ENCODE results near the gene KRT5.

KRT5 gene

GRCh38 chr12:52535574-52535973, 15.4 kb upstream of the KRT5 start:
- no peak for DNase-seq

- DNase-seq: no peak
Measured at GRCh38 chr12:52534482-52534881, 14.3 kb upstream of the KRT5 start.

GRCh38 chr12:52533686-52534470, 13.7 kb upstream of the KRT5 start:
- no peak for DNase-seq

GRCh38 chr12:52532636-52533035, 12.4 kb upstream of the KRT5 start:
- DNase-seq: no peak

DNA sequence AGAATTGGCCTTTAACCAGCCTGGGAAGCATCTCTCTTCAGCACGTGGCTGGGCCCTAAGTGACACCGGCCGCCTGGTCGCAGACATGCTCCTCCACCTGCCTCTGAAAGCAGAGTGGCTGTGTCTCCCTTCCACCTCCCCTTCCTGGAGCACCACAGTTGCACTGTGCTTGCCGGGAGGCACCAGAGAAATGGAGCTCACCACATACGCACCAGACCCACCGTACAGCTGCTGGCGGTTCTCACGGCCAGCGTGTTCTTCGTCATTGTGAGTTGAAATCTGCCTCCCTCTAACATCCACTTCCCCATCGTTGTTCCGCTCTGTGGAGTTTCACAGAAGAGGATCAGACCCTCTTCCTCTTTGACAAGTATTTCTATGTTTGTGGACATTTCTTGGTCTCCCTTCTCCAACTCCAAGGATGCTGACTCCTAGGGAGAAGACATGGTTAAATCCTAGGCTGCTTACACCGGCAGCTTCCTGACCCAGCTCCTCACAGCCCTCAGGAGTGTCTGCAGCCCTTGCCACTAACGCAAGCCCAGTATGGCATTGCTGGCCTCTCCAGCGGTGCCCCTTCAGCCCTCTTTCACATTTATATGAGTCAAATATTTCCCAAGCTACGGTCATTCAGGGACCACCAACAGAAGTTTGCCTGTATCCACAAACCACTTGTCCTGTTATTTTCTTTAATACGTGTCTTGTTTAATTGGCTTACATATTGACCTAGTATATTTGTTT, 11.5 kb upstream of the KRT5 start:
- DNase-seq: no peak

- no peak for DNase-seq
Measured at GRCh38 chr12:52530905-52531304, 10.7 kb upstream of the KRT5 start.

- DNase-seq: no peak
Measured at GRCh38 chr12:52530366-52530765, 10.2 kb upstream of the KRT5 start.

DNA sequence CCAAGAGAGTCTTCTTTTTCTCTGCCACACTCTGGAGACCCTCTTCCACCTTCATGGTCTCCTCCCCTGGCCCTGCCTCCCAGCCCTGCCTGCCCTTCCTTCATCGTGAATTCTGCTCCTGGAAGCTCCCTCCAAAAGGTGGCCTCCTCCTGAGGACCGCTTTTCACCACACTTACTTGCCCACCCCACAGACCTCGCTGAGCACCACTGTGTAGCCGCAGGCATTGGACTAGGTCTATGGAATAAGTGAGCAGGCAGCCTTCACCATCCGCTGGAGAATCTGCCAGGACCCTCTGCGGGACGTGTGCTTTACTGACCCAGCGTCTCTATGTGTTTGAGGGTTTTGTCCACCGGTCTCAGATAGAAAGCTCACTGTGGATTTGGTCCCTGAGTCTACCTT, 9.7 kb upstream of the KRT5 start:
- no peak for DNase-seq

DNA sequence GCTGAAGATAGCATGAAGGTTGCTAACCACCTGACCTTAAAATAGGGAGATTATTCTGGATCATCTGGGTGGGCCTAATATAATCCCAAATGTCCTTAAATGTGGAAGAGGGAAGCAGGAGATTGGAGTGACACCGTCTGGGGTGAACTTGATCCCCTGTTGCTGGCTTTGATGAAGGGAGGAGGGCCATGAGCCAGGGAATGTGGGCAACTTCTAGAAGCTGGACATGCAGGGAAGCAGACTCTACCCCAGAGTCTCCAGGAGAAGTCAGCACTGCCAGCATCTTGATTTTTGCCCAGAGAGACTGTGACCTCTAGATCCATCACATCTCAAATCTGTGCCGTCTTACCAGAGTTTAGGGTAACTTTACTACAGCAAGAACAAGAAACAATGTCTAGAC, 9.2 kb upstream of the KRT5 start:
- DNase-seq: no peak

DNA sequence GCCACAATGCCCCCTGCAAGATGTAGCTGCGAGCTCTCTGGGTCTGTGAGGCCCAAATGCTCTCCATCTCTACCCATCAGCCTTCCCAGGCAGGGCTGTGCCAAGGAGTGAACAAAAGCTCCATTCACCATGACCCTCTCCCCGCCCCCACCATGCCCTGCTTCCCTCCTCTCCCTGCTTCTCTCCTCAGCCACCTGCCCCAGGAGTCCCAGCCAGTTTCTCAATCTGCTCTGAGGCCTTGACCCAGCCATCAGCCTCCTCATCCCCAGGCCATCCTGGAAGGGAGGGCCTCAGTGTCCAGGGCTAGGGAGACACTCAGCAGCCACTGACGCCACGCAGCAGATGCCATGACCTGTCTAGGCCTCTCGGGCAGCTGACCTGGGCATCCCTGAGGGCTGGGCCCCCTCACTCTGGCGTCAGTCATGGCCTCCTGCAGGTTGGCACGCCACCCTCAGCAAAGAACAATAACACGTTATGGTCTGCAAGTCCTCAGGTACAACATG, 8.5 kb upstream of the KRT5 start:
- DNase-seq: no peak

- no peak for DNase-seq
Measured at GRCh38 chr12:52527121-52527800, 7.1 kb upstream of the KRT5 start.

GRCh38 chr12:52526511-52526951, 6.3 kb upstream of the KRT5 start:
- DNase-seq: no peak

- DNase-seq: no peak
Measured at GRCh38 chr12:52525661-52526499, 5.7 kb upstream of the KRT5 start.

DNA sequence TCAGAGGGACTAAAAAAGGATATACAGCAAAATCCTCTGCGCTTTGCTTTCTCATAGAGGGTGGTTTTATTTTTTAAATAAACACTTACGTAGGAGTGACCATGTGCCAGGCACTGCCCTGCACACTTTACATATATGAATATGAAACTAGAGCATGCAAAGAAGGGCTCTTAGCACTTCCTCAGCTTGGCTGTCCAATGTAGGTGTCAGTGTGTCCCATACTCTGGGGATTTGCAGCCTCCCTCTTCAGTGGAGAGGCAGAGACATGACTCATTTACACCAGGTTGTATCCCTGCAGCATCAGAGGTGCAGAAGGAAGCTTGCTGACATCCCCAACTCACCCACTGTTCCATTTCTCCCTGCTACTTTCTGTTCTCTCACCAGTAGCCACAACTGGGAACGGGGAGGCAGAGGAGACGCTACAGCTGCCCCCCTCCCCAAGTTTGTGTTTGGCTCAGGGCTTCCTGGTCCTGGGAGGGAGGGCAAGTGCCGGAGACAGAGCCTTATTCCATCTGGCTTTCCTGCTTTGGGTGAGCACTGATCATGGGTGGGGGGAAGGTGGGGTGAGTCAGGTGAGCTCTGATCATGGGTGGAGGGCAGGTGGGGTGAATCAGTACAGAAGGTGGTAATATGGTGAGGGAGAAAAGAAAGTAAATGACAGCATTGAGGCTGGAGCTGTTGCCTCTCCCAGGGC, 4.9 kb upstream of the KRT5 start:
- DNase-seq: no peak

- DNase-seq: no peak
Measured at GRCh38 chr12:52524241-52524897, 4.2 kb upstream of the KRT5 start.

DNA sequence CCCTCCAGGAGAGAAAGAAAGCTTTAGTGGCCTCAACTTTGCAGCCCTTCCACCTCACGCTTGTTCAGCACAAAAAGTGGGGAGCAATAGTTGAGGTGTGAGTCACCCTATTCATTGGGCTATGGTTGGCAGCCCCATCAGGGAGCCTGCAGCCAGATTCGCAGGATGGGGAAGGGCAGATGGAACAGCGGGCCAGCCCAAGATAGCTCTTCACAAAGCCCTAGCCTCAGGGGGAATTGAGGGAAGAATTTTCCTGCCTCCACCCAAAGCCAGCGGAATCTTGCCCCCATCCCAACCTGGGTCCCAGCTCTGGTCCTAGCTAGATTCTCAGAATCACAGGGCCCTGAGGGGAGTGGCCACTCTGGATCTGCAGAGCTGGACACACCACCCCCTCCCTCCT, 3.6 kb upstream of the KRT5 start:
- no peak for DNase-seq

GRCh38 chr12:52522346-52523011, 2.3 kb upstream of the KRT5 start:
- DNase-seq: no peak

DNA sequence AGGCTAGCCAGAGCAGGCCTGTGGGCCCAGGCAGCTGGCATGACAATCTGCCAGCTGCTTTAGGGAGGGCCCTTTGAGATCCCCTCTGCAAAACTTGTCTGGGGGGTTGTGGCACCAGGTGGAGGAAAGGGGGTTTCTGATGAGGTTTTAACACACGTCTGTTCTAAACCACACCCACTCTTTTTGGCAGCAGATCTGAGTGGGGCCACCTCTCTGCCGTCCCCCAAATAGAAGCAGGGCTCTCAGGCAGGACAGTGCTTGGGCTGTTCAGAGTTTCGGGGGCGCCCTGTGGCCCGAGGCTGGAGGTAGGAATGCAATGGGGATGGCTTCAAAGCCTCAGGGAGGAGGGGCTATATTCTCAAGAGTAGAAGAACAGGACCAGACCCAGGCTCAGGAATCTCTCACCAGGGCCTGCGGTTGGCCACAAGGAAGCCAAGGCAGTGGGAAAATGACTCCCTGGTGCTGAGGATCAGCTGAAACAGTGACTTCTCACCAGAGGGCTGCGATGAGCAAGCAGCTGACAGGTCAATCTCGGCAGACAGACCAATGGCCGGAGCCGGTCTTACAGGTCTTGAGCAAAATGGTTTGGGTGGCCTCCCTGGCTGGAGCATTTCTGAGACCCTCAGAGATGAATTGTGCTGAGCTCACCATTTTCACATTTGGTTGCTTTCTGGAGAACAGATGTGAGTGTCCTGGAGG, 1.5 kb upstream of the KRT5 start:
- no peak for DNase-seq

DNA sequence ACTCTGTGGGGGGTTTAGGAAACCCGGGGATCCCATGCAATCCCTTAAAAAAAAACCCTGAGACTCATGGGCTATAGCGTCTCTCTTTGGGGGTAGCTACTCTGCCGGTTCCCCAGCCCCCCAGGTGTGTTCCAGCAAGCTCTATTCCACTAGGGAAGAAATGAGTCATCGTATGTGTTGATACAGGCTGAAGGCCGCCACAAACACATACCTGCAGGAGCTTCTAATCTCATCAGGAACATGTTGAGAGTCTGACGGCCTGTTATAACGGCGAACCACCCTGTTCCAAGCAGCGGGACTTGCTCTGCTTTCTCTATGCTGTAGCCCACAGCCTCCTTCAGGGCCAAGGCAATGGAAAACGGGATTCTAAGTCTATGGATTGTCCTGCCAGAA, 977 bp upstream of the KRT5 start:
- DNase-seq: no peak

DNA sequence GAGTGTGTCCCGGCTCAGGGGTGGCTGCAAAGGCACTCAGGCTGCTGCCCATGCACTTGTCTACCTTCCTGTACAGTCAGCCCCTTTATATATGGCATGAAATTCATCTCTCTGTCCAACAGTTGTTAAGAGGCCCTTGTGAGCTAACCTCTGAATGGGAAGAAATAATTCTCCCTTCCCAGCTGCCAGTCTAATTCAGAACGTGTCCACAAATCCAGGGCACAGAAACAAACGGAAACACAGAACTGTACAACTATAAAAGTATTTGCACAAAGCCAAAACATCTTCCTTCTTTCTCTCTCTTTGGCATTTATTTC, 849 bp downstream of the KRT5 start:
- no peak for DNase-seq

Measured in Kasumi-1 (cell line).